Fibroblast of skin of right quadriceps (primary cell): ENCODE data around the gene SLC45A2.
A peak's percentile ranks its signal among the peaks of the same experiment; 100 is the strongest.
"Not testable (repeated sequence)": the region's sequence is repeated elsewhere in the genome, so short reads cannot be mapped to it uniquely, and the experiment has no call there.

Experiments used
- DNase-seq: peaks from one replicate; pipeline ENCODE4 v3.0.0-alpha.2; 2013

SLC45A2 gene

DNA sequence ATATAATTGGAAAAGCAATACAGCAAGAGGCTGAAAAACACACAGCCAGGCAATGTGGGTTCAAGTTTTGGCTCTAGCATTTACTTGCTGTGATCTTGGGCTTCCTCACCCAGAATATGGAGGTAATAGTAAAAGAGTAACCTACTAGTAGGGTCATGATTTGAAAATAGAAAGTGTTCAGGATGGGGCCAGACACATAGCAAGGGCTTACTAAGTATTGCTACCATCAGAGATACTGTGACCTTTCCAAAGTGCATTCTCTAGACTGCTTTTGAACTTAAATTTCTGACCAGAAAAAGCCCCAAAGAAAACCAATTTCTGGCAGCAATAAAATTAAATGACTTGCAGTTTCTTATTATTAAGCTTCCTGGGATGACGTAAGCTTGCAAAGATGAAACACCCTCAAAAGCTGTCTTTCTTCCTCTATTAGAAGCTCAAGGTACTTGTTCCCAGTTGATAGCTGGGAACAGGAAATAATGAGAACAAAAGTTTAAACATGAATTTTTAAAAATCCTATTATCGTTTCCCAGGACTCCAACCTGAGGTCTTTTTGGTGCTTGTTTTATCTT lies 20.3 kb downstream of the SLC45A2 start:
- no peak for DNase-seq

GRCh38 chr5:33958176-33958575 lies 26.3 kb downstream of the SLC45A2 start:
- no peak for DNase-seq

DNA sequence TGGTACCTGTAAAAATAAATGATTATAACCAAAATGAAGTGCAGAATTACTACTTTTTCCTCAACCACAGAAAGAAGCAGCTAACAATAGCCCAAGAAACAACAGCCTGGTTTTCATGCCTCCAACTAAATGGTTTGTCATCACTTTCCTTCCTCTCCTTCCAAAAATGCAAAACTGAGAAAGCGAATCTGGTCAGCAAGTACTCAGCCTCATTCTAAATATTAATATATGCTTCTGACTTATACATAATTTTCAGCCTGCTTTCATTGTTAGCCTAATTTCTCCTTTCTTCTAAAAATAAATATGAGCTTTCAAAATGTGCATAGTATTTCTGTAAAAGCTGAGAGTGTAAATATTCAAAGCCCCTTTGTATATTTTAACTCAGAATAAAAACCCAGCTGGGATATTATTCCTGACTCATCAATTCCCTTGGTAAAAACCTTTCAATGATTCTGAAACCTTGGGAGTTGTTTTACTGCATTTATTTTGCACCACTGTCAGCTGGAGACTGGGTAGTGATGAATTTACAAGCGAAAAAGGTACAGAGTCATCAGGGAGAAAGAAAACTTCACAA lies 26.8 kb downstream of the SLC45A2 start:
- DNase-seq, result no peak

GRCh38 chr5:33952175-33952574 lies 32.3 kb downstream of the SLC45A2 start:
- not testable (repeated sequence) for DNase-seq

DNA sequence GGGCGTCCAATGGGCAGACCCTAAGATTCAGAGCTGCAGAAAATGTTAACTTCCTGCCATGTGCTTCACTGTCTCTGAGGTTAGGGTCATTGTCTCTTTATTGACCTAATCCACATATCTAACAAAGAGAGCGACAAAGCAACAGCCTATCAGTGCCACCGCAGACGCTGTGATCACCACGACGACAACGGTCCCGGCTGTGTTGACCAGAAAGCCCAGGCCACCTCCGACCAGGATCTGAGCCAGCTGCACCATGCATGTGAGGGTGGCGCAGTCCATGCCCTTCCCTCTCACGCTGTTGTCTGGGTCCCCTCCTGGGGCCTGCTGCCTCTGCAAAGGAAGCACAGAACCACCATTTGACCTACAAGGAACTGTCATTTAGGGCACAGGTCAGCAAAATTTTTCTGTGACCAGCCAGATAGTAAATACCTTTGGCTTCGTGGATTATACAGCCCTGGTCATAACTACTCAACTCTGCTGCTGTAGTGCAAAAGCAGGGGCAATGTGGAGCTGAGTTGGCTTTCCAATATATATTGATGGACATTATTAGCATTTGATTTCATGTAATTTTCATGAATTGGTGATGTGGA lies 39.9 kb downstream of the SLC45A2 start:
- no peak for DNase-seq

DNA sequence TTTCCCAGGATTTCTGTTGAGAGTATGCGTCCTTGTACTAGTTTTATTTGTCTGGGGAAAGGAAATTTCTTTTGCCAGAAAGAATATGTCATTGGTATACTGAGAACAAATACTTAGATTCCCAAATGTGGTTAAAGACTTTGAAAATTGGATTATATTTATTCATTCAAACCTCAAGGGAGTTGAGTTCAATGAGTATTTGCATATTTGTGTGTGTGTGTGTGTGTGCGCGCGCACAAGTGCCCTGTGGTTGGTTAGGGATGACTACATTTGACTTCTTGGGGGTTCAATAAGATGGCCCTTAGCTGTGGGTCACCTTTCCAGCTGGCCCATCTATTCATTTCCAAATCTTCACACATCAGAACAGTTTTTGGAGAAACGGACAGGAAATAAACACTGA lies 43.4 kb downstream of the SLC45A2 start:
- DNase-seq, result no peak

DNA sequence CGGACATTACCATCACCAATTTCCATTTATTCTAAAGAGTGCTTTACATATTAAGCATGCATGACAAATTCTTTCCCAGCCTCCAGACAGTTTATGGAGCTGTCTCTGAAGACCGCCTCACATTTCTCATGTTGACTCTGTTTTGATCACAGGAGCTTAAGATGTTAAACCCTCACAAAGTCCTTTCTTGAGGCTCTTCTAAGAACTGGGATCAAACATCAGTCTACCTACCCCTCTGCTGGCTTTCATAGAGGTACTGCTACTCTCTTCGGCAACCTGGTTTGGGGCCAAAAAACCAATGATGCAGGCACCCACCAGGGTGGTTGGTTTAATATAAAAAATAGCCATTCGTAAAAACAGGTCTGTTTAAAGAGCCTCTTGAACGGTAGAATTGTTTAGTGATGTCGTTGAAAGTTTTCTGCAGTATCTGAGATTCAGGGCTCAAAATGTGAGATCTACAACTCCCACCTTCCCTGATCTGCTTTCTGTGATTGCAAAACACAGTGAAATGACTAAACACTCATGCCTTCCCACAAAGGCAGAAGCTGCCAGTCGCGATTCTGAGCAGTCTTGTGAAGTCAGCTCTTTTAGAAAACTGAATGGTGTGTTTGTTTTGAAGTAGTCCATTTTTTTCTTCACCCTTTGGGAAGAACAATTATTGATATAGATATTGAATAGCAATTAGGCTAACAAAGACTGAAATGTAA lies 44.8 kb downstream of the SLC45A2 start:
- peak; percentile 22 for DNase-seq

DNA sequence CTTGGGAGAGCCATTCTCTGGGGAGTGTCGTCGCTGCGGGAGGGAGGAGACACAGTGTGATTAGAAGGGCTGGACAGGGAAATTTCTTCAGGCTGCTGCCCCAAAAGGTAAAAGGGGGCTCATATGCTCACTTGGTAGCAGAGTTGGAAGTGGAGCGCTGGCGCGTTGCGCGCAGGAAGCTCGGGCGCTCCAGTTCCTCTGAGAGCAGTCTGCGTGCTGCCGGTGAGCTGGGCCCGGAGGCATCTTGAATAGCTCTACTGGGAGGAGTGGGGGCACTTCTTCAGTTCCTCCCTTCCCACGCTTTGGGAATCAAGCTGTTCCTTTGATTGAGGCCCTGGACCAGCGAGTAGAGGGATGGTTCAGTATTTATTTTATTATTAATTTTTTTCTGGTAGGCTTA lies 45.6 kb downstream of the SLC45A2 start:
- DNase-seq, result no peak

DNA sequence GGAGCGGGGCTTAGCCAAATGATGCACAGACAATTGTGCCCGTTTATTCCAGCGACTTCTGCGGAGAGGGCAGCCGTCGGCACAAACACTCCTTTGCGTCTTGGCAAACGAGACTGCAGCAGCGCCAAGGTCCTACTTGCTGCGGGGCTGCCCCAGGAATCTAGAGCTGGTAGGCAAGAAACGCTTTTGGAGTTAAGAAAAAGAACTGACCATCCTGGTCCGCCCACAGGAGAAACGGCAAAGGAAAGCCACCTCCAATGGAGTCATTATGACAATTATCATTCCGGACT lies 46.0 kb downstream of the SLC45A2 start:
- DNase-seq, result no peak

GRCh38 chr5:33937707-33938506 lies 46.6 kb downstream of the SLC45A2 start:
- no peak for DNase-seq

DNA sequence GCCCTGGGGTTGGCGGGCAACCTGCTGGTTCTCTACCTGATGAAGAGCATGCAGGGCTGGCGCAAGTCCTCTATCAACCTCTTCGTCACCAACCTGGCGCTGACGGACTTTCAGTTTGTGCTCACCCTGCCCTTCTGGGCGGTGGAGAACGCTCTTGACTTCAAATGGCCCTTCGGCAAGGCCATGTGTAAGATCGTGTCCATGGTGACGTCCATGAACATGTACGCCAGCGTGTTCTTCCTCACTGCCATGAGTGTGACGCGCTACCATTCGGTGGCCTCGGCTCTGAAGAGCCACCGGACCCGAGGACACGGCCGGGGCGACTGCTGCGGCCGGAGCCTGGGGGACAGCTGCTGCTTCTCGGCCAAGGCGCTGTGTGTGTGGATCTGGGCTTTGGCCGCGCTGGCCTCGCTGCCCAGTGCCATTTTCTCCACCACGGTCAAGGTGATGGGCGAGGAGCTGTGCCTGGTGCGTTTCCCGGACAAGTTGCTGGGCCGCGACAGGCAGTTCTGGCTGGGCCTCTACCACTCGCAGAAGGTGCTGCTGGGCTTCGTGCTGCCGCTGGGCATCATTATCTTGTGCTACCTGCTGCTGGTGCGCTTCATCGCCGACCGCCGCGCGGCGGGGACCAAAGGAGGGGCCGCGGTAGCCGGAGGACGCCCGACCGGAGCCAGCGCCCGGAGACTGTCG lies 47.3 kb downstream of the SLC45A2 start:
- no peak for DNase-seq

- no peak for DNase-seq
These were observed 48.0 kb downstream of the SLC45A2 start, which contains the start of gene RXFP3 for GRCh38 chr5:33936381-33937016. RXFP3 (plus strand) TSS chr5:33936386; CDS start chr5:33936741, 355 bp downstream.

GRCh38 chr5:33936004-33936380 lies 48.5 kb downstream of the SLC45A2 start:
- peak; percentile 64 for DNase-seq

DNA sequence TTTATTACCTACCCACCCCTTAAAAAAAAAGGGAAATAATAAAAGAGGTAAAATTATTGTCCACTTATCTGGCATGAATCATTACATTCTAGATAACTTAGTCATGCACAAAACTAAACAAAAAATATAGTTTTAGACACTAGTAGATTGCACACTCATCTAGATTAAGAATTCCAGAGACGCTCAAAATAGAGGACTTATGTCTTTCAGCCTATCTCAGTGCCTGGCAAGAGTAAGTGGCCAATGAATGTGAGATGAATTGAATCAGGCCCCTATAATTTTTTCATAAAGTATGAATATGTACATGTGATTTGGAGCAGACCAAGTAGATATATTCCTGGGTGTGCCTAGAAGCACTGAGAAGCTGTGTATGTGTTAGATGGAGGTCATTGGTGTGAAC lies 50.3 kb downstream of the SLC45A2 start:
- peak; percentile 42 for DNase-seq

GRCh38 chr5:33933723-33934169 lies 50.7 kb downstream of the SLC45A2 start:
- no peak for DNase-seq

DNA sequence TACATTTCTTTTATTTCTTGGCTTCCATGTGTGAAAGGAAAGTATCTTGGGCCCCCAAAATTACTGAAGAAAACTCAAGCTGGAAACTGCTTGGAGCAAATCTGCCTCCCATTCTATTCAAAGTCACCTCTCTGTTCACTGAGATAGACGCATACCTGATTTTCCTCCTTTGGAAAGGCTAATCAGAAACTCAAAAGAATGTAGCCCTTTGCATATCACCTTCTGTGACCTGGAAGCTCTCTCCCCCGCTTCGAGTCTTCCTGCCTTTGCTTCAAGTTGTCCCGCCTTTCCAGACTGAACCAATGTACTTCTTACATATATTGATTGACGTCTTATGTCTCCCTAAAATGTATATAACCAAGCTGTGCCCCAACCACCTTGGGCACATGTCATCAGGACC lies 53.4 kb downstream of the SLC45A2 start:
- DNase-seq, result no peak

DNA sequence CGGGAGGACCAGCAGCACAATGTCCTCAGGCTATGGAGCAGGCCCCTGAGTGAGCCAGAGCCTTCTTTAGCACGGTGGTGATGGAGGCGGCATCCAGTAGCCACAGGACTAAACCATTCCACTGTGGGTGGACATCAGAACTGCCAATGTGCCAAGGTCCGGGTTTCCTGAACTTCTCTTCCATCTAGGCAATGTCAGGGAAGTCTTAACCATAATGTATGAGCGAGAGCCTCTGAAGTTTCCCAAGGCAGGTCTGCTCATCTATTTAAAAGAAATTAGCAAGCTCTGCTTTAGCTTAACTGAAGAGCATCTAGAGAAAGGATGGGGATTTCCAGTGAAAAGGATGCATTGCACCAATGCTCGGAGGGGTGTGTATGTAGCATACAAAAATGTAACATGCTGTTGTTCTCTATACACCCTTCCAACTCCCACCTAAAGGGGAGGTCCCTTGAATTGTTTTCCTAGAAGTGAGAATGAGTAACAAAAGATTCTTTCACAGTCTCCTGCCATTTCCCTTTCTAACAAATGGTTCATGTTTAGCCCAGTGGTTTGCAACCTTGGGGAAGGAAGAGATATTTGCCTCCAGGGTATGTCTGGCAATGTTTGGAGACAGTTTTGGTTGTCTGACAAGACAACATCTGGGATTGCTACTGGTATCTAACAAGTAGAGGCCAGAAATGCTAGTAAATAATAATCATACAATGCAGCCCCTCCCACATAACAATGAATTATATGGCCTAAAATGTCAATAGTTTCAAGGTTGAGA lies 54.4 kb downstream of the SLC45A2 start:
- DNase-seq, result no peak

DNA sequence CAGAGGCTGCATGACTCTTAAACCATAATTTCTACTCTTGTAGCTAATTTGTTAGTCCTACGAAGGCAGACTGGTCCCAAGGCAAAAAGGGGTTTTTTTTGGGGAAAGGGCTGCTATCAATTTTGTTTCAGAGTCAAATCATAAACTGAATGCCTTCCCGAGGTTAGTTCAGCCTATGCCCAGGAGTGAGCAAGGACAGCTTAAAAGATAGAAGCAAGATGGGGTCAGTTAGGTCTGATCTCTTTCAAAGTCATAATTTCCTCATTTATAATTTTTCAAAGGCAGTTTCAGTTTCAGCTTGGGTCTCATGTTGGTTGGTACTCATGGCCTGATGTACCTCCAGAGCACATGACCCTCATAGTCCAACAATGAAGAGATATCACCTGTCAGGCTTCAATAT lies 56.2 kb downstream of the SLC45A2 start:
- DNase-seq, result no peak

- DNase-seq, result no peak
These were observed 56.8 kb downstream of the SLC45A2 start for GRCh38 chr5:33927685-33928084.

GRCh38 chr5:33925278-33925677 lies 59.2 kb downstream of the SLC45A2 start:
- DNase-seq, result no peak

DNA sequence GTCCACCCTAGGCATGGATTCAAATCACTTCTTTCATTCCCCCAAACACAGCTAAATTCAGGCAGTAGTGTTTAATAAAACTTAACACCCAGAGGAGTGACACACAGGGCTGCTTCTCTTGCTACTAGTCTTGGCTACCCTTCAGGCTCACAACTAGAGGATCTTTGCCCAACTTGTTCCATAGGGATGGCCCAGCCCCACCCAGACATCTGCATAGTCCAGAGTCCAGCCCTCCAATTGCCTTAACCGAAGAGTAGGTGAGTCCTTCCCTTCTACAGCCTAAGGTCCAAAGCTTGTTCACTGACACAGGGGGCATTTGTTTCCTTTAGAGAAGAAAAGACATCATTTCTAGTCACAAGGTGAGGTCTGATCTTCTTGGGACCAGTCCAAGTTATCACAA lies 63.5 kb downstream of the SLC45A2 start:
- no peak for DNase-seq

- not testable (repeated sequence) for DNase-seq
These were observed 69.6 kb downstream of the SLC45A2 start for GRCh38 chr5:33914844-33915243.
